ENCODE data around the gene LAMC3. TPM values are rescaled to one million over a fixed set of nuclear protein-coding genes. Genes with fewer than 3 reads are reported as not detected.
"Not testable (repeated sequence)": the region's sequence is repeated elsewhere in the genome, so short reads cannot be mapped to it uniquely, and the experiment has no call there.

The LAMC3 gene
- total RNA-seq, 1 experiment from 2014 or later, result not detected

GRCh38 chr9:131097126-131097947 is 88.4 kb downstream of the LAMC3 start:
- DNase-seq (ENCODE audit: low read depth), result no peak

GRCh38 chr9:131097948-131098278 is 88.9 kb downstream of the LAMC3 start:
- no peak for DNase-seq (ENCODE audit: low read depth)

- DNase-seq (ENCODE audit: low read depth), result no peak
Measured at GRCh38 chr9:131098391-131099101, 89.6 kb downstream of the LAMC3 start.

- no peak for DNase-seq (ENCODE audit: low read depth)
Measured at GRCh38 chr9:131099102-131099606, 90.2 kb downstream of the LAMC3 start.

GRCh38 chr9:131099845-131100244 is 90.9 kb downstream of the LAMC3 start:
- DNase-seq (ENCODE audit: low read depth), result not testable (repeated sequence)

GRCh38 chr9:131100445-131100844 is 91.5 kb downstream of the LAMC3 start:
- DNase-seq (ENCODE audit: low read depth), result peak; percentile 24

- DNase-seq (ENCODE audit: low read depth), result no peak
Measured at GRCh38 chr9:131101207-131101964, 92.4 kb downstream of the LAMC3 start.

- no peak for DNase-seq (ENCODE audit: low read depth)
Measured at GRCh38 chr9:131103024-131103423, 94.0 kb downstream of the LAMC3 start.

GRCh38 chr9:131103535-131103934 is 94.6 kb downstream of the LAMC3 start:
- DNase-seq (ENCODE audit: low read depth), result no peak

- DNase-seq (ENCODE audit: low read depth), result no peak
Measured at GRCh38 chr9:131104016-131104740, 95.2 kb downstream of the LAMC3 start.

- no peak for DNase-seq (ENCODE audit: low read depth)
Measured at GRCh38 chr9:131105952-131106351, 97.0 kb downstream of the LAMC3 start.

- no peak for DNase-seq (ENCODE audit: low read depth)
Measured at GRCh38 chr9:131107760-131108159, 98.8 kb downstream of the LAMC3 start.

- peak; percentile 62 for DNase-seq (ENCODE audit: low read depth)
Measured at GRCh38 chr9:131111186-131111853, 102.3 kb downstream of the LAMC3 start.

GRCh38 chr9:131111854-131112311 is 102.9 kb downstream of the LAMC3 start:
- DNase-seq (ENCODE audit: low read depth), result no peak

GRCh38 chr9:131112374-131113154 is 103.6 kb downstream of the LAMC3 start:
- no peak for DNase-seq (ENCODE audit: low read depth)

GRCh38 chr9:131113655-131114054 is 104.7 kb downstream of the LAMC3 start:
- no peak for DNase-seq (ENCODE audit: low read depth)

- DNase-seq (ENCODE audit: low read depth), result no peak
Measured at GRCh38 chr9:131114084-131114535, 105.1 kb downstream of the LAMC3 start.

GRCh38 chr9:131115360-131115742 is 106.4 kb downstream of the LAMC3 start:
- not testable (repeated sequence) for DNase-seq (ENCODE audit: low read depth)

- DNase-seq (ENCODE audit: low read depth), result no peak
Measured at GRCh38 chr9:131116281-131117120, 107.5 kb downstream of the LAMC3 start.
